Astrocyte (in vitro differentiated cells and primary cell): ENCODE data around the gene EYS. TPM values are rescaled to one million over a fixed set of nuclear protein-coding genes. Genes with fewer than 3 reads are reported as not detected.

Experiments used
- DNase-seq: peaks from one replicate; pipeline ENCODE4 v3.0.0-alpha.2; 2010; ENCODE audit warnings: low read depth
- FAIRE-seq: peaks from 2 replicates; lab custom pipeline; 2011; peaks lifted over from hg19 to GRCh38; lab: Jason Lieb, UNC
- H2AFZ ChIP-seq: 2 replicates; pipeline ENCODE4 v1.6.0; 2012; ENCODE audit warnings: low read depth, low read length, inconsistent platforms
- H3K27ac ChIP-seq: 2 replicates; pipeline ENCODE4 v1.5.1; 2011; ENCODE audit warnings: low read depth, low read length, inconsistent platforms
- H3K27me3 ChIP-seq: 2 replicates; pipeline ENCODE4 v1.6.0; 2011; ENCODE audit warnings: low read length, inconsistent platforms; ENCODE audit not compliant: insufficient read depth
- H3K36me3 ChIP-seq: 2 replicates; pipeline ENCODE4 v1.5.1; 2011; ENCODE audit warnings: low read length, inconsistent platforms; ENCODE audit not compliant: insufficient read depth
- H3K4me1 ChIP-seq: 2 replicates; pipeline ENCODE4 v1.5.1; 2011; ENCODE audit warnings: low read length, inconsistent platforms; ENCODE audit not compliant: insufficient read depth
- H3K4me2 ChIP-seq: 2 replicates; pipeline ENCODE4 v1.6.0; 2012; ENCODE audit warnings: low read length, inconsistent platforms
- H3K4me3 ChIP-seq: 2 replicates; pipeline ENCODE4 v1.5.1; 2011; ENCODE audit warnings: low read depth, mild to moderate bottlenecking, low read length, inconsistent platforms; ENCODE audit not compliant: insufficient read depth
- H3K79me2 ChIP-seq: 2 replicates; pipeline ENCODE4 v1.6.0; 2012; ENCODE audit warnings: mild to moderate bottlenecking, low read length, inconsistent platforms; ENCODE audit not compliant: insufficient read depth
- H3K9ac ChIP-seq: 2 replicates; pipeline ENCODE4 v1.6.0; 2012; ENCODE audit warnings: mild to moderate bottlenecking, low read length, inconsistent platforms
- H3K9me3 ChIP-seq: 2 replicates; pipeline ENCODE4 v1.5.1; 2012; ENCODE audit warnings: low read depth, mild to moderate bottlenecking, low read length, inconsistent platforms; ENCODE audit not compliant: insufficient read depth
- H4K20me1 ChIP-seq: 2 replicates; pipeline ENCODE4 v1.6.0; 2012; ENCODE audit warnings: low read length, inconsistent platforms; ENCODE audit not compliant: insufficient read depth
- H3K27ac Mint-ChIP-seq: one replicate; pipeline ENCODE4 v1.8.0; 2021; ENCODE audit warnings: mild to moderate bottlenecking, mixed read lengths; ENCODE audit not compliant: unreplicated experiment
- H3K27me3 Mint-ChIP-seq: one replicate; pipeline ENCODE4 v1.8.0; 2021; ENCODE audit warnings: low read depth, mixed read lengths; ENCODE audit not compliant: unreplicated experiment
- H3K36me3 Mint-ChIP-seq: one replicate; pipeline ENCODE4 v1.8.0; 2021; ENCODE audit warnings: low read depth, mixed read lengths; ENCODE audit not compliant: unreplicated experiment
- H3K4me1 Mint-ChIP-seq: one replicate; pipeline ENCODE4 v1.8.0; 2021; ENCODE audit warnings: low read depth, mixed read lengths; ENCODE audit not compliant: unreplicated experiment
- H3K4me3 Mint-ChIP-seq: one replicate; pipeline ENCODE4 v1.8.0; 2021; ENCODE audit warnings: mild to moderate bottlenecking, moderate library complexity, mixed read lengths; ENCODE audit not compliant: unreplicated experiment
- H3K9me3 Mint-ChIP-seq: one replicate; pipeline ENCODE4 v1.8.0; 2021; ENCODE audit warnings: mild to moderate bottlenecking, mixed read lengths; ENCODE audit not compliant: unreplicated experiment
- EZH2 ChIP-seq: IDR thresholded peaks from 2 replicates; pipeline ENCODE4 v1.6.1; 2012; ENCODE audit warnings: mild to moderate bottlenecking, low read length, inconsistent platforms; ENCODE audit not compliant: insufficient read depth
- total RNA-seq: library from RNA; stranded (reverse); gene quantifications from 2 replicates; pipeline ENCODE4 v1.2.1, GENCODE V29; 2021
- TF ChIP-seq, protein P1 (sequence below): IDR thresholded peaks from 2 replicates; pipeline ENCODE4 v1.5.1; 2011; ENCODE audit warnings: low read depth, mild to moderate bottlenecking, inconsistent platforms, low read length, moderate library complexity; ENCODE audit not compliant: insufficient read depth

The EYS gene
- total RNA-seq, 1 donor from 2014 or later, result 0.16 TPM

DNA sequence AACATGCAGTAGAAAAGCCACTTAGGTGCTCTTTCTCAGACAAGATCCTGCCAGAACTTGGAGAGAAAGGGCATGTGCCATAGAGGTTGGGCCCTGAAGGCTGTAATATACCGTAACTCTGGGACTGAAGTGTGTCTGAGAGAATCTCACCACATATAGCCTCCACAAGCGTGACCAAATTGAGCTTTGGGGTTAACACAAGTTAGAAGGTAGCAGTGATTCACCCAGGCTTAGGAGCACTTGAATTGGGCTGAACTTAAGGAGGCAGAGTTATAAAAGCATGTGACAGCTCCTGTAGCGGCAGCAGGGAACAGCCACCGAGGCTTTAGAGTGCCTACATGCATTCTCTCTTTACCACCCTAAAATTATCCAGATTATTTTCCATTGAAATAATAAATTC, 1709.8 kb downstream of the EYS start:
- no peaks in the 10 kb centered on the region for H3K9me3 Mint-ChIP-seq
- Histone ChIP-seq H3K27ac (no peak overlapping the region), H3K4me3 (no peak overlapping the region), H3K9ac (no peak overlapping the region), H3K36me3 (no peaks in the 10 kb centered on the region), H3K4me2 (no peak overlapping the region), H3K9me3 (no peaks in the 10 kb centered on the region), H3K79me2 (no peaks in the 10 kb centered on the region), H2AFZ (no peak overlapping the region), H4K20me1 (no peaks in the 10 kb centered on the region), H3K4me1 (no peaks in the 10 kb centered on the region), H3K27me3 (no peaks in the 10 kb centered on the region)
- H3K27ac Mint-ChIP-seq, result no peak overlapping the region
- H3K27me3 Mint-ChIP-seq, result no peaks in the 10 kb centered on the region
- no peak for TF ChIP-seq EZH2
- TF ChIP-seq, protein P1, sequence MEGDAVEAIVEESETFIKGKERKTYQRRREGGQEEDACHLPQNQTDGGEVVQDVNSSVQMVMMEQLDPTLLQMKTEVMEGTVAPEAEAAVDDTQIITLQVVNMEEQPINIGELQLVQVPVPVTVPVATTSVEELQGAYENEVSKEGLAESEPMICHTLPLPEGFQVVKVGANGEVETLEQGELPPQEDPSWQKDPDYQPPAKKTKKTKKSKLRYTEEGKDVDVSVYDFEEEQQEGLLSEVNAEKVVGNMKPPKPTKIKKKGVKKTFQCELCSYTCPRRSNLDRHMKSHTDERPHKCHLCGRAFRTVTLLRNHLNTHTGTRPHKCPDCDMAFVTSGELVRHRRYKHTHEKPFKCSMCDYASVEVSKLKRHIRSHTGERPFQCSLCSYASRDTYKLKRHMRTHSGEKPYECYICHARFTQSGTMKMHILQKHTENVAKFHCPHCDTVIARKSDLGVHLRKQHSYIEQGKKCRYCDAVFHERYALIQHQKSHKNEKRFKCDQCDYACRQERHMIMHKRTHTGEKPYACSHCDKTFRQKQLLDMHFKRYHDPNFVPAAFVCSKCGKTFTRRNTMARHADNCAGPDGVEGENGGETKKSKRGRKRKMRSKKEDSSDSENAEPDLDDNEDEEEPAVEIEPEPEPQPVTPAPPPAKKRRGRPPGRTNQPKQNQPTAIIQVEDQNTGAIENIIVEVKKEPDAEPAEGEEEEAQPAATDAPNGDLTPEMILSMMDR, result no peak
- H3K4me3 Mint-ChIP-seq, result no peak overlapping the region
- DNase-seq, result no peak
- H3K4me1 Mint-ChIP-seq, result no peaks in the 10 kb centered on the region
- H3K36me3 Mint-ChIP-seq, result no peaks in the 10 kb centered on the region
- FAIRE-seq, result no peak

DNA sequence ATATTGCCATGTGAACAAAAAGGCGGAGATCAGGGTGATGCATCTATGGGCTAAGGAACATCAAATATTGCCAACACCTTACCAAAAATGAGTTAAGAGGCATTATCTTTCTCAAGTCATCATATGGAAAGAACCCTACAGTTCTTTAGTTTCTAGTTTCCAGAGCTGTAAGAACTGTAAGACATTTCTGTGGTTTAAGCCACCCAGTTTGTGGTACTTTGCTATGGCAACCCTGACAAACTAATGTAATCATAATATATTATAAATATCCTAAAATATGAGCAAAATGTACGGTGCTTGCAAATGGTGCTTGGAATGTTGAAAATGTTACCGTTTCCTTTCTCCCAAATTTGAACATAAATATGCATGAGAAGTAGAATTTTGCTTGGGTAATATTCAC, 1721.8 kb downstream of the EYS start:
- Mint-ChIP-seq H3K4me3 (no peak overlapping the region), H3K27ac (peak overlapping the region; percentile 21)
- FAIRE-seq, result no peak

DNA sequence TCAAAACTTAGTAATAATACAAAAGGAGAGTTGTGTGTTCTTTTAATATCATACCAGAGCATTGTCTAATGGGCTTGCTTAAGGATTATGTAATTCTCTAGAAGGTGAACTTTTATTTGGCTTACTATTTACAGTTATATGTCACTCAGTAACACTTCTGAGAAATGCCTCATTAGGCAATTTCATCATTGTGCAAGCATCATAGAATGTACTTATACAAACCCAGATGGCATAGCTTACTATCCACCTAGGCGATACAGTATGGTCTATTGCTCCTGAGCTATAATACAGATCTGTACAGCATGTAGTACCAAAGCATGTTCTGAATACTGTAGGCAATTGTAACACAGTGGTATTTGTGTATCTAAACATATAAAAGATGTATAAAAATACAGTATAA, 1731.3 kb downstream of the EYS start:
- Histone ChIP-seq H3K27me3 (no peaks in the 10 kb centered on the region), H3K4me2 (no peak overlapping the region), H4K20me1 (no peaks in the 10 kb centered on the region), H3K27ac (no peak overlapping the region), H3K36me3 (no peaks in the 10 kb centered on the region), H3K79me2 (no peaks in the 10 kb centered on the region), H3K4me3 (no peak overlapping the region), H3K9ac (no peak overlapping the region), H3K9me3 (no peaks in the 10 kb centered on the region), H3K4me1 (no peaks in the 10 kb centered on the region), H2AFZ (no peak overlapping the region)
- Mint-ChIP-seq H3K9me3 (no peaks in the 10 kb centered on the region), H3K27me3 (no peaks in the 10 kb centered on the region), H3K27ac (no peak overlapping the region), H3K4me3 (no peak overlapping the region), H3K36me3 (no peaks in the 10 kb centered on the region), H3K4me1 (peaks cover 5% of the 10 kb centered on the region)
- no peak for FAIRE-seq
- no peak for TF ChIP-seq EZH2
- TF ChIP-seq, protein P1, result no peak
- no peak for DNase-seq

More for the DNA sequence above, 1721.8 kb downstream of the EYS start:
- no peaks in the 10 kb centered on the region for H3K4me1 ChIP-seq
- no peak overlapping the region for H2AFZ ChIP-seq
- no peak overlapping the region for H3K4me3 ChIP-seq
- Mint-ChIP-seq H3K27me3 (no peaks in the 10 kb centered on the region), H3K9me3 (no peaks in the 10 kb centered on the region), H3K4me1 (peaks cover 4% of the 10 kb centered on the region), H3K36me3 (no peaks in the 10 kb centered on the region)
- no peaks in the 10 kb centered on the region for H4K20me1 ChIP-seq
- no peak for TF ChIP-seq EZH2
- TF ChIP-seq, protein P1, result no peak
- no peaks in the 10 kb centered on the region for H3K27me3 ChIP-seq
- H3K9ac ChIP-seq, result no peak overlapping the region
- H3K4me2 ChIP-seq, result no peak overlapping the region
- H3K9me3 ChIP-seq, result no peaks in the 10 kb centered on the region
- H3K36me3 ChIP-seq, result no peaks in the 10 kb centered on the region
- H3K27ac ChIP-seq, result no peak overlapping the region
- no peaks in the 10 kb centered on the region for H3K79me2 ChIP-seq
- DNase-seq, result no peak
